GM12878 (cell line): ENCODE data around the gene RHOXF2B. TPM values are rescaled to one million over a fixed set of nuclear protein-coding genes. Genes with fewer than 3 reads are reported as not detected.

Experiments used
- ATF3 ChIP-seq: IDR thresholded peaks from 2 replicates; pipeline ENCODE4 v1.6.1; 2011; ENCODE audit warnings: low read depth, mild to moderate bottlenecking, low read length, moderate library complexity, borderline replicate concordance; ENCODE audit errors: extremely low read depth
- ATF7 ChIP-seq: fragments of 450-650 bp; IDR thresholded peaks from 2 replicates; pipeline ENCODE4 v1.6.1; 2016; ENCODE audit warnings: low read depth, mild to moderate bottlenecking
- CBFB ChIP-seq: IDR thresholded peaks from 2 replicates; pipeline ENCODE4 v1.6.1; 2016; ENCODE audit warnings: antibody characterized with exemption, low read depth
- CREB1 ChIP-seq: IDR thresholded peaks from 2 replicates; pipeline ENCODE4 v1.6.1; 2012; ENCODE audit warnings: low read depth, mild to moderate bottlenecking, inconsistent platforms
- CUX1 ChIP-seq: IDR thresholded peaks from 2 replicates; pipeline ENCODE4 v1.6.1; 2012; ENCODE audit warnings: improper control_type of control experiment, low read depth, low read length; ENCODE audit not compliant: insufficient replicate concordance
- ETV6 ChIP-seq, 2 experiments: fragments of 450-650 bp in 1 of 2; IDR thresholded peaks in 1 of 2; conservative IDR thresholded peaks in 1 of 2; 2 replicates each; pipeline ENCODE4 v1.6.1; 2014; ENCODE audit warnings: antibody characterized with exemption in 1 of 2, borderline replicate concordance in 1 of 2, low read depth in 1 of 2, mild to moderate bottlenecking in 1 of 2, moderate library complexity in 1 of 2
- FOXK2 ChIP-seq: fragments of 450-650 bp; IDR thresholded peaks from 2 replicates; pipeline ENCODE4 v1.6.1; 2017; ENCODE audit warnings: mild to moderate bottlenecking, moderate library complexity
- NFIC ChIP-seq: IDR thresholded peaks from 2 replicates; pipeline ENCODE4 v1.6.1; 2012; ENCODE audit warnings: low read depth, mild to moderate bottlenecking, inconsistent platforms, low read length, moderate library complexity
- NKRF ChIP-seq: fragments of 450-650 bp; conservative IDR thresholded peaks from 2 replicates; pipeline ENCODE4 v1.6.1; 2017; ENCODE audit warnings: mild to moderate bottlenecking, moderate library complexity
- PAX5 ChIP-seq: IDR thresholded peaks from 2 replicates; pipeline ENCODE4 v1.6.1; 2011; ENCODE audit warnings: low read depth, low read length, borderline replicate concordance
- RAD21 ChIP-seq: IDR thresholded peaks from 2 replicates; pipeline ENCODE4 v1.6.1; 2011; ENCODE audit warnings: mild to moderate bottlenecking, low read depth, low read length, moderate library complexity; ENCODE audit not compliant: insufficient read depth
- RAD51 ChIP-seq: fragments of 450-650 bp; IDR thresholded peaks from 2 replicates; pipeline ENCODE4 v1.6.1; 2016; ENCODE audit warnings: moderate library complexity, mild to moderate bottlenecking, inconsistent platforms
- SMC3 ChIP-seq: IDR thresholded peaks from 2 replicates; pipeline ENCODE4 v1.6.1; 2011; ENCODE audit warnings: low read length, improper control_type of control experiment, borderline replicate concordance
- ZBTB40 ChIP-seq: fragments of 450-650 bp; IDR thresholded peaks from 2 replicates; pipeline ENCODE4 v1.6.1; 2016; ENCODE audit warnings: mild to moderate bottlenecking, moderate library complexity, borderline replicate concordance
- polyA plus RNA-seq, 11 experiments: library from polyadenylated mRNA; depleted of rRNA in 4 of 11; unstranded in 6 of 11; stranded (reverse) in 5 of 11; fragments of >200 nt; fragmentation: Nextera tagmentation in 4 of 11; fragmentation: Illumina TruSeq in 1 of 11; extraction: Ambion mirVana in 4 of 11; extraction: Trizol in 1 of 11; gene quantifications; 1 replicate in 1 of 11; 2 replicates in 10 of 11; pipeline versions ENCODE4 v1.2.1 to v1.2.3, GENCODE V29; 2011 to 2016; ENCODE audit warnings: inconsistent platforms in 2 of 11, missing spikeins in 2 of 11, low read depth in 1 of 11
- total RNA-seq, 4 experiments: library from RNA; depleted of rRNA in 3 of 4; stranded (reverse); fragments of >200 nt in 3 of 4; fragmentation: Illumina TruSeq in 1 of 4; extraction: Trizol in 1 of 4; gene quantifications; 2 replicates each; pipeline versions ENCODE4 v1.2.1 to v1.2.3, GENCODE V29; 2013 to 2021

Gene RHOXF2B
- total and polyA plus RNA-seq, 10 of the 15 experiments (the other 5 are each of a cell fraction or from before 2014, with no cell fraction given) = 0.03 to 0.08 TPM; not detected in 8

GRCh38 chrX:120125444-120125843 is 48.0 kb upstream of the RHOXF2B start (continued):
- TF ChIP-seq CUX1 = no peak
- TF ChIP-seq ETV6 (conservative IDR thresholded peaks at IDR 0.05 in 1 of 2, IDR thresholded peaks at IDR 0.05 in 1 of 2; ENCODE audit: borderline replicate concordance in 1 of 2, low read depth in 1 of 2) = no peak
- no peak for TF ChIP-seq CBFB
- TF ChIP-seq RAD21 = no peak
- TF ChIP-seq ZBTB40 = no peak
- TF ChIP-seq FOXK2 = no peak
- no peak for TF ChIP-seq CREB1
- no peak for TF ChIP-seq PAX5
- no peak for TF ChIP-seq NFIC
- TF ChIP-seq ATF7 = no peak
- no peak for TF ChIP-seq NKRF
- no peak for TF ChIP-seq ATF3
- TF ChIP-seq SMC3 = no peak
- TF ChIP-seq RAD51 = no peak
